Sigmoid colon (tissue), 4 donors: ENCODE measurements around the gene GALNT12.

ENCODE experiments used
- CTCF ChIP-seq, 4 experiments: fragments of 450-650 bp in 3 of 4; fragments of 200-600 bp in 1 of 4; IDR thresholded peaks; one replicate each; pipeline ENCODE4 v1.5.1; 2016 to 2019; ENCODE audit warnings: antibody characterized with exemption in 4 of 4, mild to moderate bottlenecking in 3 of 4, moderate library complexity in 2 of 4
- POLR2A ChIP-seq, 2 donors: fragments of 450-650 bp; IDR thresholded peaks; one replicate each; pipeline ENCODE4 v1.6.1; 2016; ENCODE audit warnings: antibody characterized with exemption in 2 of 2, mild to moderate bottlenecking in 2 of 2, moderate library complexity in 2 of 2
- POLR2AphosphoS5 ChIP-seq, 4 donors: sonication (generic); formaldehyde crosslinking; IDR thresholded peaks; one replicate each; pipeline ENCODE4 v1.6.1; 2017; ENCODE audit warnings: antibody characterized with exemption in 4 of 4

- TF ChIP-seq CTCF (IDR thresholded peaks at IDR 0.05), result no peak
- no peak for TF ChIP-seq POLR2A (IDR thresholded peaks at IDR 0.05)
- no peak for TF ChIP-seq POLR2AphosphoS5 (IDR thresholded peaks at IDR 0.05)
Measured at GRCh38 chr9:98849563-98849962, 42.1 kb downstream of the GALNT12 start.
